Caco-2 (cell line): Measurements from ENCODE around the gene ADCY9. TPM values are rescaled to one million over a fixed set of nuclear protein-coding genes. Genes with fewer than 3 reads are reported as not detected.

Experiments used
- BruUV-seq: library from RNA; stranded (reverse); fragments of 400-500 nt; replicated peaks from 2 replicates; lab custom pipeline; 2021; lab: Mats Ljungman, UMichigan
- CTCF ChIA-PET: fragments of 300-600 bp; sonication (Branson Sonifier 250); formaldehyde crosslinking; loops from one replicate; lab custom pipeline; 2022; ENCODE audit warnings: antibody characterized with exemption; lab: Charles Lee
- POLR2A ChIA-PET: fragments of 300-600 bp; sonication (Branson Sonifier 250); formaldehyde crosslinking; loops from one replicate; lab custom pipeline; 2022; ENCODE audit warnings: antibody characterized with exemption; lab: Charles Lee
- DNase-seq, 2 experiments: peaks; one replicate each; pipeline versions ENCODE4 v3.0.0 to v3.0.0-alpha.2; 2020 to 2022
- H3K27me3 ChIP-seq: replicated peaks from 2 replicates; pipeline ENCODE4 v1.6.0; 2011; ENCODE audit warnings: low read length; ENCODE audit not compliant: control insufficient read depth, insufficient read depth
- H3K36me3 ChIP-seq: 2 replicates; pipeline ENCODE4 v1.5.1; 2011; ENCODE audit warnings: low read length; ENCODE audit not compliant: control insufficient read depth, insufficient read depth
- H3K4me1 ChIP-seq: fragments of 250-450 bp; sonication (Bioruptor Pico); 2 replicates; pipeline ENCODE4 v1.5.1; 2020; ENCODE audit warnings: mild to moderate bottlenecking
- H3K4me3 ChIP-seq: 2 replicates; pipeline ENCODE4 v1.5.1; 2011; ENCODE audit warnings: low read depth, mild to moderate bottlenecking, control low read depth, low read length
- H3K9me3 ChIP-seq: fragments of 250-450 bp; sonication (Bioruptor Pico); 2 replicates; pipeline ENCODE4 v1.5.1; 2020; ENCODE audit warnings: mild to moderate bottlenecking, moderate library complexity
- H3K27ac Mint-ChIP-seq: one replicate; pipeline ENCODE4 v1.8.0; 2022; ENCODE audit warnings: mixed read lengths; ENCODE audit not compliant: unreplicated experiment
- H3K27me3 Mint-ChIP-seq: one replicate; pipeline ENCODE4 v1.8.0; 2022; ENCODE audit warnings: mixed read lengths; ENCODE audit not compliant: insufficient read depth, unreplicated experiment
- H3K36me3 Mint-ChIP-seq: one replicate; pipeline ENCODE4 v1.8.0; 2022; ENCODE audit warnings: mild to moderate bottlenecking, mixed read lengths; ENCODE audit not compliant: insufficient read depth, unreplicated experiment
- H3K4me1 Mint-ChIP-seq: one replicate; pipeline ENCODE4 v1.8.0; 2022; ENCODE audit warnings: low read depth, mixed read lengths; ENCODE audit not compliant: unreplicated experiment
- H3K4me3 Mint-ChIP-seq: one replicate; pipeline ENCODE4 v1.8.0; 2022; ENCODE audit warnings: mild to moderate bottlenecking, moderate library complexity, mixed read lengths; ENCODE audit not compliant: unreplicated experiment
- H3K9me3 Mint-ChIP-seq: one replicate; pipeline ENCODE4 v1.8.0; 2022; ENCODE audit warnings: mixed read lengths; ENCODE audit not compliant: unreplicated experiment
- CTCF ChIP-seq, 2 experiments: fragments of 200-600 bp in 1 of 2; IDR thresholded peaks; 1 replicate in 1 of 2; 2 replicates in 1 of 2; pipeline versions ENCODE4 v1.5.1 to v1.8.0; 2011 to 2022; ENCODE audit warnings: antibody characterized with exemption in 1 of 2, control low read depth in 1 of 2, inconsistent platforms in 1 of 2, low read depth in 1 of 2, low read length in 1 of 2, mild to moderate bottlenecking in 1 of 2, moderate library complexity in 1 of 2; ENCODE audit not compliant: insufficient read depth in 1 of 2, severe bottlenecking in 1 of 2, unreplicated experiment in 1 of 2
- intact Hi-C: fragments of 100-400 bp; cut with micrococcal nuclease; formaldehyde crosslinking; loops from one replicate; pipeline ENCODE4 v1.10.0; 2022; ENCODE audit not compliant: unreplicated experiment
- total RNA-seq: library from RNA; stranded (reverse); gene quantifications from 2 replicates; pipeline ENCODE4 v1.2.3, GENCODE V29; 2022

The ADCY9 gene
- total RNA-seq, 1 experiment from 2014 or later, result 11.5 TPM

GRCh38 chr16:4017807-4018206 lies 98.4 kb downstream of the ADCY9 start:
- Histone ChIP-seq H3K4me3 (no peak overlapping the region), H3K9me3 (no peaks in the 10 kb centered on the region), H3K36me3 (no peaks in the 10 kb centered on the region), H3K27me3 (no peaks in the 10 kb centered on the region), H3K4me1 (peaks cover 45% of the 10 kb centered on the region)
- TF ChIP-seq CTCF (IDR thresholded peaks at IDR 0.05; ENCODE audit: insufficient read depth in 1 of 2, low read depth in 1 of 2, low read length in 1 of 2, severe bottlenecking in 1 of 2, unreplicated experiment in 1 of 2), result no peak
- Mint-ChIP-seq H3K9me3 (no peaks in the 10 kb centered on the region), H3K27ac (no peak overlapping the region), H3K36me3 (peaks cover 18% of the 10 kb centered on the region), H3K4me1 (peaks cover 38% of the 10 kb centered on the region), H3K4me3 (no peak overlapping the region), H3K27me3 (no peaks in the 10 kb centered on the region)
- CTCF ChIA-PET, result no interaction called here
- intact Hi-C loops, result loop anchor here (10.0 kb wide), 2 partner anchors 77 to 167 kb away; no protein-coding TSS in a partner anchor
- DNase-seq, result no peak
- POLR2A ChIA-PET, result interaction anchor here (0.7 kb wide), 1 partner anchor 72 kb away, joined by 8 read pairs; no protein-coding TSS in a partner anchor
- no TSS peak for BruUV-seq

- CTCF ChIA-PET, result interaction anchor here (0.6 kb wide), 1 partner anchor 21 kb away, joined by 3 read pairs; no protein-coding TSS in a partner anchor
- peaks cover 52% of the 10 kb centered on the region for H3K4me1 ChIP-seq
These were observed 99.6 kb downstream of the ADCY9 start for GRCh38 chr16:4016658-4017057.

GRCh38 chr16:4016005-4016352 lies 100.3 kb downstream of the ADCY9 start:
- BruUV-seq, result no TSS peak
- Histone ChIP-seq H3K27me3 (no peaks in the 10 kb centered on the region), H3K4me1 (peaks cover 47% of the 10 kb centered on the region), H3K9me3 (no peaks in the 10 kb centered on the region), H3K36me3 (no peaks in the 10 kb centered on the region), H3K4me3 (no peak overlapping the region)
- Mint-ChIP-seq H3K27ac (peak overlapping the region; percentile 97), H3K4me3 (peak overlapping the region; percentile 69), H3K4me1 (peaks cover 50% of the 10 kb centered on the region), H3K36me3 (peaks cover 23% of the 10 kb centered on the region), H3K9me3 (no peaks in the 10 kb centered on the region), H3K27me3 (no peaks in the 10 kb centered on the region)
- POLR2A ChIA-PET, result interaction anchor here (0.6 kb wide), 2 partner anchors 12 to 241 kb away, joined by 4 to 5 read pairs; no protein-coding TSS in a partner anchor
- intact Hi-C loops, result loop anchor here (10.0 kb wide), 2 partner anchors 79 to 169 kb away; no protein-coding TSS in a partner anchor
- DNase-seq, result no peak
- no peak for TF ChIP-seq CTCF (IDR thresholded peaks at IDR 0.05; ENCODE audit: insufficient read depth in 1 of 2, low read depth in 1 of 2, low read length in 1 of 2, severe bottlenecking in 1 of 2, unreplicated experiment in 1 of 2)
- CTCF ChIA-PET, result no interaction called here

More at GRCh38 chr16:4016658-4017057, 99.6 kb downstream of the ADCY9 start:
- no TSS peak for BruUV-seq
- H3K4me1 Mint-ChIP-seq, result peaks cover 46% of the 10 kb centered on the region
- peak overlapping the region; percentile 97 for H3K27ac Mint-ChIP-seq
- H3K9me3 Mint-ChIP-seq, result no peaks in the 10 kb centered on the region
- Histone ChIP-seq H3K4me3 (no peak overlapping the region), H3K9me3 (no peaks in the 10 kb centered on the region), H3K36me3 (no peaks in the 10 kb centered on the region), H3K27me3 (no peaks in the 10 kb centered on the region)
- POLR2A ChIA-PET, result no interaction called here
- DNase-seq, result no peak
- H3K4me3 Mint-ChIP-seq, result no peak overlapping the region
- H3K27me3 Mint-ChIP-seq, result no peaks in the 10 kb centered on the region
- no peak for TF ChIP-seq CTCF (IDR thresholded peaks at IDR 0.05; ENCODE audit: insufficient read depth in 1 of 2, low read depth in 1 of 2, low read length in 1 of 2, severe bottlenecking in 1 of 2, unreplicated experiment in 1 of 2)
- intact Hi-C loops, result loop anchor here (10.0 kb wide), 2 partner anchors 78 to 168 kb away; no protein-coding TSS in a partner anchor
- H3K36me3 Mint-ChIP-seq, result peaks cover 18% of the 10 kb centered on the region
